Sigmoid colon (tissue), 4 donors: ENCODE results near the gene TASOR2.

Source experiments
- CTCF ChIP-seq, 4 experiments: fragments of 450-650 bp in 3 of 4; fragments of 200-600 bp in 1 of 4; IDR thresholded peaks; one replicate each; pipeline ENCODE4 v1.5.1; 2016 to 2019; ENCODE audit warnings: antibody characterized with exemption in 4 of 4, mild to moderate bottlenecking in 3 of 4, moderate library complexity in 2 of 4
- EP300 ChIP-seq, 4 donors: sonication (generic); formaldehyde crosslinking; IDR thresholded peaks; one replicate each; pipeline ENCODE4 v1.6.1; 2017; ENCODE audit warnings: antibody characterized with exemption in 4 of 4
- POLR2A ChIP-seq, 2 donors: fragments of 450-650 bp; IDR thresholded peaks; one replicate each; pipeline ENCODE4 v1.6.1; 2016; ENCODE audit warnings: antibody characterized with exemption in 2 of 2, mild to moderate bottlenecking in 2 of 2, moderate library complexity in 2 of 2
- POLR2AphosphoS5 ChIP-seq, 4 donors: sonication (generic); formaldehyde crosslinking; IDR thresholded peaks; one replicate each; pipeline ENCODE4 v1.6.1; 2017; ENCODE audit warnings: antibody characterized with exemption in 4 of 4

DNA sequence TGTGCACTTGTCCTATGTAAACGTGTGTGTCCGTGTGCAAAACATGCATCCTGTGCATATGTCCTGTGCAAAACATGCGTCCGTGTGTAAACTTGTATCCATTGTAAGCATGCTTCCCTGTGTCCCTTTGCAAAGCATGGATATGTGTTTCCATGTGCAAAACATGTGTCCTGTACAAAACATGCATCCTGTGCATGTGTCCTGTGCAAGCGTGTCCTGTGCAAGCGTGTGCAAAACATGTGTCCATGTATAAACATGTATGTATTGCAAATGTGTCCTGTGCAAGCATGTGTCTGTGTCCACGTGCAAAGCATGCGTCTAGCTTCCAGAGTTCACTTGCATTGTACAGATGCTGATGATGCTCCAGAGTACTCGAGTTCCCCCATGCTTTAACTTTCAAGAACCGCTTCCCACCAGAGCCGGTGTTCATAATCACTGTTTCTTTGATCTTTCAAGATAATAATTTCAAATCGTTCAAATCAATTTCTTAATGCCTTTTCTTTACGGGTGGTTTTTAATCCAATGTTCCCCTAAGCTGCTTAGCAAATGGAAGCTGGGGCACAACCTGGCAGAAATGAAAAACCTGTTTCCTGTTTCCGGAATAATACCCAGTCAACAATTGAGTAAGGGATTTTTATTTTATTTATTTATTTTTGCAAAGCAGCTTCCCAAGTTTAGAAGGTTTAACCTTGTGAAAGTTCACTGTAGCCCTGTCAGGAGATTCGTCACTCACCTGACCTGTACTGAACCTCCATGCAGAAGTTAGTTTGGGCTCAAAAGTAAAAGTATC lies 17.6 kb upstream of the TASOR2 start:
- TF ChIP-seq CTCF (IDR thresholded peaks at IDR 0.05) (no peak), POLR2AphosphoS5 (IDR thresholded peaks at IDR 0.05) (no peak), POLR2A (IDR thresholded peaks at IDR 0.05) (peak in 1 of 2 donors; percentile 11), EP300 (IDR thresholded peaks at IDR 0.05) (no peak)
